Astrocyte (in vitro differentiated cells and primary cell): ENCODE data around the gene RB1.

Experiments
- EZH2 ChIP-seq: IDR thresholded peaks from 2 replicates; pipeline ENCODE4 v1.6.1; 2012; ENCODE audit warnings: mild to moderate bottlenecking, low read length, inconsistent platforms; ENCODE audit not compliant: insufficient read depth
- TF ChIP-seq, protein P1 (sequence below): IDR thresholded peaks from 2 replicates; pipeline ENCODE4 v1.5.1; 2011; ENCODE audit warnings: low read depth, mild to moderate bottlenecking, inconsistent platforms, low read length, moderate library complexity; ENCODE audit not compliant: insufficient read depth

DNA sequence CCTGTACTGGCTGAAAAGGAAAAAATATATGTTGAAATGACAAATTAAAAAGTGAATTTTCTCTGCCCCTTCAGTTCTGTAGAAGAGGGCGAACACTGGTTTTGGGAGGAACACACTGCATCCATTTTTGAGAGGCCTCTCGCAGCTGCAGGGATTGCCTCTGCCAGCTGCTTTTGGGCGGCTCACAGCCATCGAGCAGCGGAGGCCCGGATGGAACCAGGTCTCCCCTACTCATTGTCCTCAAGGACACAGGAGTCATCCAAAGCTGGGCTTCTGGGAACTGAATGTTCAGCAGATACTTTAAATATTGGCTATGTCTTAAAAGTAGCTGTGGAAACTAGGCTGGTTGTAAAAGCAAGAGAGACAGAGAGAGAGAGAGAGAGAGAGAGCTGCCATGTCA is 212.2 kb downstream of the RB1 start:
- TF ChIP-seq, protein P1, sequence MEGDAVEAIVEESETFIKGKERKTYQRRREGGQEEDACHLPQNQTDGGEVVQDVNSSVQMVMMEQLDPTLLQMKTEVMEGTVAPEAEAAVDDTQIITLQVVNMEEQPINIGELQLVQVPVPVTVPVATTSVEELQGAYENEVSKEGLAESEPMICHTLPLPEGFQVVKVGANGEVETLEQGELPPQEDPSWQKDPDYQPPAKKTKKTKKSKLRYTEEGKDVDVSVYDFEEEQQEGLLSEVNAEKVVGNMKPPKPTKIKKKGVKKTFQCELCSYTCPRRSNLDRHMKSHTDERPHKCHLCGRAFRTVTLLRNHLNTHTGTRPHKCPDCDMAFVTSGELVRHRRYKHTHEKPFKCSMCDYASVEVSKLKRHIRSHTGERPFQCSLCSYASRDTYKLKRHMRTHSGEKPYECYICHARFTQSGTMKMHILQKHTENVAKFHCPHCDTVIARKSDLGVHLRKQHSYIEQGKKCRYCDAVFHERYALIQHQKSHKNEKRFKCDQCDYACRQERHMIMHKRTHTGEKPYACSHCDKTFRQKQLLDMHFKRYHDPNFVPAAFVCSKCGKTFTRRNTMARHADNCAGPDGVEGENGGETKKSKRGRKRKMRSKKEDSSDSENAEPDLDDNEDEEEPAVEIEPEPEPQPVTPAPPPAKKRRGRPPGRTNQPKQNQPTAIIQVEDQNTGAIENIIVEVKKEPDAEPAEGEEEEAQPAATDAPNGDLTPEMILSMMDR = no peak
- no peak for TF ChIP-seq EZH2
